Activated CD8-positive, alpha-beta T cell treated with anti-CD3 and anti-CD28 coated beads for 36 hours (primary cell): ENCODE data around the gene CHST5. TPM values are rescaled to one million over a fixed set of nuclear protein-coding genes. Genes with fewer than 3 reads are reported as not detected.

Experiments used
- ATAC-seq: fragments of 200-7000 bp; cut with Tn5 transposase; one replicate; pipeline ENCODE4 v1.10.0; 2021; ENCODE audit warnings: mild to moderate bottlenecking, moderate library complexity
- CTCF ChIA-PET: fragments of 350-600 bp; sonication (Branson Sonifier 250); formaldehyde crosslinking; loops from one replicate; lab custom pipeline; 2021; ENCODE audit warnings: antibody characterized with exemption; lab: Charles Lee
- POLR2A ChIA-PET: fragments of 350-600 bp; sonication (Branson Sonifier 250); formaldehyde crosslinking; loops from one replicate; lab custom pipeline; 2021; ENCODE audit warnings: antibody characterized with exemption; lab: Charles Lee
- DNase-seq: peaks from one replicate; pipeline ENCODE4 v3.0.0-alpha.2; 2020
- H3K27ac Mint-ChIP-seq: one replicate; pipeline ENCODE4 v1.8.0; 2021; ENCODE audit warnings: mild to moderate bottlenecking, mixed read lengths
- H3K27me3 Mint-ChIP-seq: one replicate; pipeline ENCODE4 v1.8.0; 2021; ENCODE audit warnings: mixed read lengths
- H3K36me3 Mint-ChIP-seq: one replicate; pipeline ENCODE4 v1.8.0; 2021; ENCODE audit warnings: low read depth, mixed read lengths
- H3K4me1 Mint-ChIP-seq: one replicate; pipeline ENCODE4 v1.8.0; 2021; ENCODE audit warnings: low read depth, mixed read lengths
- H3K4me3 Mint-ChIP-seq: one replicate; pipeline ENCODE4 v1.8.0; 2021; ENCODE audit warnings: mild to moderate bottlenecking, moderate library complexity, mixed read lengths
- H3K9me3 Mint-ChIP-seq: one replicate; pipeline ENCODE4 v1.8.0; 2021; ENCODE audit warnings: mixed read lengths
- intact Hi-C: fragments of 100-400 bp; cut with micrococcal nuclease; formaldehyde crosslinking; loops from one replicate; pipeline ENCODE4 v1.10.0; 2022
- total RNA-seq, 2 experiments: library from RNA; stranded (reverse); gene quantifications; one replicate each; pipeline ENCODE4 v1.2.3, GENCODE V29; 2021
- TF ChIP-seq, protein P1 (sequence below): fragments of 200-600 bp; IDR thresholded peaks from one replicate; pipeline ENCODE4 v1.8.0; 2022; ENCODE audit warnings: antibody characterized with exemption, mild to moderate bottlenecking

Gene CHST5
- total RNA-seq, 2 experiments from 2014 or later: not detected

DNA sequence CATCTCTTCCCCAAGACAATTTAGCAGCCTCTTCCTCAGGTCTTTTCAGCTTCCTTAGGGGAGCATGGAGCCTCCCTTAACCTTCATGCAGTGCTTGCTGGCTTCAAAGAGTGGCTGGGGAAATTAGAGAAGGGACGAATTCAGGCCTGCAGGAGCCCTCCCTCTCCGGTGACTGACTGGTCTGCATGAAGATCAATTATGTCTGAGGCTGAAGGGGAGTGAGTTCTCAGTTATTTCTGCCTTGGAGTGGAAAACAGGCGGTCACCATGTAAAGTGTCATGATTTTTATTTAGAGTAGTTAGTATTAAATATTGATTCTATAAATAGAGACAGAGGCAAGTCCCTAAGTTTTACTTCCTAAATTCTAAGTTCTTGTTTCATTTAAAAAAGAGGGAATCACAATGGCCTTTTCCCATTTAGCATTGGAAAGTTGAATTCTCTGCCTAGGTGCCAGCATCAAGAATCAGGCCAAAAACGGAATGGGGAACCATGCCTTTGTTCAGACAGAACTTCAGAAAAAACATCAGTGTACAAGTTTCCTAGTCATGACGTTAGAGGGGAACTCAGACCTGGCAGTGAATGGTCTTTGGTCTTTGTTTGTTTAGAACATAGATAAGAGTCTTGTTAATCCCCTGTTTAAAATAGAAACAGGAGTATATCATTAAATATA lies 34.6 kb upstream of the CHST5 start:
- no peaks in the 10 kb centered on the region for H3K27me3 Mint-ChIP-seq
- POLR2A ChIA-PET: no interaction called here
- peaks cover 21% of the 10 kb centered on the region for H3K36me3 Mint-ChIP-seq
- no peak for DNase-seq
- no peak for ATAC-seq
- intact Hi-C loops: no loop called here
- H3K4me1 Mint-ChIP-seq: peaks cover 42% of the 10 kb centered on the region
- CTCF ChIA-PET: no interaction called here
- no peaks in the 10 kb centered on the region for H3K9me3 Mint-ChIP-seq
- H3K4me3 Mint-ChIP-seq: no peak overlapping the region
- no peak overlapping the region for H3K27ac Mint-ChIP-seq
- TF ChIP-seq, protein P1, sequence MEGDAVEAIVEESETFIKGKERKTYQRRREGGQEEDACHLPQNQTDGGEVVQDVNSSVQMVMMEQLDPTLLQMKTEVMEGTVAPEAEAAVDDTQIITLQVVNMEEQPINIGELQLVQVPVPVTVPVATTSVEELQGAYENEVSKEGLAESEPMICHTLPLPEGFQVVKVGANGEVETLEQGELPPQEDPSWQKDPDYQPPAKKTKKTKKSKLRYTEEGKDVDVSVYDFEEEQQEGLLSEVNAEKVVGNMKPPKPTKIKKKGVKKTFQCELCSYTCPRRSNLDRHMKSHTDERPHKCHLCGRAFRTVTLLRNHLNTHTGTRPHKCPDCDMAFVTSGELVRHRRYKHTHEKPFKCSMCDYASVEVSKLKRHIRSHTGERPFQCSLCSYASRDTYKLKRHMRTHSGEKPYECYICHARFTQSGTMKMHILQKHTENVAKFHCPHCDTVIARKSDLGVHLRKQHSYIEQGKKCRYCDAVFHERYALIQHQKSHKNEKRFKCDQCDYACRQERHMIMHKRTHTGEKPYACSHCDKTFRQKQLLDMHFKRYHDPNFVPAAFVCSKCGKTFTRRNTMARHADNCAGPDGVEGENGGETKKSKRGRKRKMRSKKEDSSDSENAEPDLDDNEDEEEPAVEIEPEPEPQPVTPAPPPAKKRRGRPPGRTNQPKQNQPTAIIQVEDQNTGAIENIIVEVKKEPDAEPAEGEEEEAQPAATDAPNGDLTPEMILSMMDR: no peak

DNA sequence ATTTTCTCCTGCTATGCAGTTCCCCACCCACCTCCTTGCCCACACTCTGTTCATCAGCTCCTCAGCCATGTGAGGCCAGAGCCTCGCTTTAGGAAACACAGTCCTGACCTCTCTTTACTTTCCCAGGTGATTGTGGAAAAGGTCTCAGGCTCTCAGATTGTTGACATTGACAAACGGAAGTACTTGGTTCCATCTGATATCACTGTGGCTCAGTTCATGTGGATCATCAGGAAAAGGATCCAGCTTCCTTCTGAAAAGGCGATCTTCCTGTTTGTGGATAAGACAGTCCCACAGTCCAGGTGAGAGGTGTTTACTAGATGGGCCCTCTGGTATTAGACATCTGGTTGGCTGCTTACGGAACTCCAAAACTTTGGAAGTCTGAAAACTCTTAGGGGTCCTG lies 32.0 kb upstream of the CHST5 start:
- ChIA-PET POLR2A (interaction anchor here (0.8 to 3.9 kb wide), 3 partner anchors 10 to 55 kb away, joined by 3 to 19 read pairs (median 5); partner anchors contain the start of gene TMEM231), CTCF (interaction anchor here (2.5 kb wide), 1 partner anchor 103 kb away, joined by 9 read pairs; the partner anchor contains the start of gene TMEM170A)
- ATAC-seq (no peak), DNase-seq (no peak)
- H3K27me3 Mint-ChIP-seq: peaks cover 7% of the 10 kb centered on the region
- H3K9me3 Mint-ChIP-seq: no peaks in the 10 kb centered on the region
- TF ChIP-seq, protein P1: no peak
- H3K4me1 Mint-ChIP-seq: peaks cover 40% of the 10 kb centered on the region
- peak overlapping the region; percentile 93 for H3K4me3 Mint-ChIP-seq
- no peak overlapping the region for H3K27ac Mint-ChIP-seq
- peaks cover 14% of the 10 kb centered on the region for H3K36me3 Mint-ChIP-seq
- intact Hi-C loops: loop anchor here (2.0 kb wide), 1 partner anchor 55 kb away; the partner anchor contains the start of gene ADAT1

DNA sequence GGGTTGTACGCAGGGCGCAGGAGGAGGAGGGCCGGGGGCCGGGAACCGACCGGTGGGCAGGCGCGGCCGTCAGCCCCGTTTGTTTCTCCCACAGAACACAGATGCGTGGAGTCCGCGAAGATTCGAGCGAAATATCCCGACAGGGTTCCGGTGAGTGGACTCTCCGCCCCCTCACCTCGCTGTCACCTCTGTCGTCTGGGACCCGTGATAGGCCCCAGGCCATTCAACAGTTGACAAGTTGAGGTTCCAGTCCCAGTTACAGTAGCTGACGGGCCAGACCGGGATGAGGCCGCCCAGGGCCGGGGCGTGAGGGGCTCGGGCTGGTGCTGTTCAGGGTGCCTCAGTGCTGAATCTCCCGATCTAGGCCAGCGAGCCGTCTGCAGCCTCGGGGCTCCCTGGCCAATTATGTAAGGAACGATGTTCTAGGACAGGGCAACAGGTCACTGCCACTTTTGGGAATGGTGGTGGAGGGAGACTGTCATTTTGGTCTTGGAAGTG lies 30.9 kb upstream of the CHST5 start:
- intact Hi-C loops: loop anchor here (2.0 kb wide), 1 partner anchor 56 kb away; the partner anchor contains the start of gene ADAT1
- peak overlapping the region; percentile 68 for H3K27ac Mint-ChIP-seq
- peak; percentile 46 for DNase-seq
- H3K36me3 Mint-ChIP-seq: peaks cover 9% of the 10 kb centered on the region
- CTCF ChIA-PET: interaction anchor here (1.8 to 2.5 kb wide), 2 partner anchors 81 to 101 kb away, joined by 4 to 9 read pairs; partner anchors contain the start of genes KARS1, TERF2IP and TMEM170A
- TF ChIP-seq, protein P1: no peak
- H3K27me3 Mint-ChIP-seq: peaks cover 7% of the 10 kb centered on the region
- peak; percentile 5 for ATAC-seq
- peaks cover 34% of the 10 kb centered on the region for H3K4me1 Mint-ChIP-seq
- H3K9me3 Mint-ChIP-seq: no peaks in the 10 kb centered on the region
- POLR2A ChIA-PET: interaction anchor here (1.0 to 3.9 kb wide), 5 partner anchors 10 to 81 kb away, joined by 3 to 19 read pairs (median 4); partner anchors contain the start of genes ADAT1, TERF2IP and TMEM231
- H3K4me3 Mint-ChIP-seq: peak overlapping the region; percentile 93

DNA sequence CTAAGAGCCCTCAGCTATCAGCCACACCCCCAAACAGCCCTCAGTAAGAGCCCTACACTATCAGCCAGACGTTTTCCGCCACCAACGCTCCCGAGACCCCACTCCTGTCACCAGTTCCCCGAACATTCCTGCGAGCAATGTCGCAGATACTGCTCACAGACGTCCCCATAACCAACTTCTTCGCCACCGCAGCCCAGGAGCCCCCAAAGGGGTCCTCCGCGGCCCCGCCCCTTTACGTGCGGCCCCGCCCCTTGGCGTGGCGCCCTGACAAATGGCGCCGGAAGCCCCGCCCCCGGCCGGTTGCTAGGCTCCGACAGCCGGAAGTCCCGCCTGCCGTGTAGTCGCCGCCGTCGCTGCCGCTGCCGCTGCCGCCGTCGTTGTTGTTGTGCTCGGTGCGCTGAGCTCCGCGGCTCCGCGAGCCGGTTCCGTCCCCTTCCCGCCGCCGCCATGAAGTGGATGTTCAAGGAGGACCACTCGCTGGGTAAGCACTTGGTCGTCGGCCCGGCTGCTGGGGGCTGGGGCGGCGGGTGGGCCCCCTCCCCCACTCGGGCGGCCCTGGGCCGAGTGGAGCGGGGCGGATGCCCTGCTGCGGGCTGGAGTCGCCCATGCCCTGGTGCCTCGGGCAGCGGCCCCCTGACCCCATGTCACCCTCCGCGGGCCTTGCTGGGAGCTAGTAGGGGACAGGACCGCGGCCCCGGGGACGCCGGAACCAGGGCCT lies 30.3 kb upstream of the CHST5 start, which contains the start of gene GABARAPL2:
Gene GABARAPL2 (plus strand): TSS at position 340 of the 718 bp plus-strand sequence. CDS start 108 bp downstream, at position 448.
- Mint-ChIP-seq H3K27me3 (peaks cover 7% of the 10 kb centered on the region), H3K9me3 (no peaks in the 10 kb centered on the region), H3K4me1 (peaks cover 31% of the 10 kb centered on the region), H3K4me3 (peak within 1 kb of the TSS; percentile 93), H3K27ac (peak within 1 kb of the TSS; percentile 98), H3K36me3 (peaks cover 6% of the 10 kb centered on the region)
- ATAC-seq (peak; percentile 78), DNase-seq (peak; percentile 92)
- TF ChIP-seq, protein P1: no peak
- intact Hi-C loops: loop anchor here (2.0 kb wide), 1 partner anchor 57 kb away; the partner anchor contains the start of gene ADAT1
- ChIA-PET POLR2A (interaction anchor here (0.6 to 3.9 kb wide), 8 partner anchors 9 to 82 kb away, joined by 3 to 19 read pairs (median 4); partner anchors contain the start of genes ADAT1, TERF2IP and TMEM231), CTCF (interaction anchor here (1.8 to 2.3 kb wide), 3 partner anchors 31 to 101 kb away, joined by 4 to 5 read pairs (median 4); partner anchors contain the start of genes CHST5, KARS1 and TERF2IP)
